Endothelial cell of umbilical vein (primary cell): ENCODE data around the gene ST6GALNAC6. TPM values are rescaled to one million over a fixed set of nuclear protein-coding genes. Genes with fewer than 3 reads are reported as not detected.

ENCODE experiments used
- BruUV-seq: library from RNA; stranded (reverse); fragments of 400-500 nt; replicated peaks from 2 replicates; lab custom pipeline; 2021; lab: Mats Ljungman, UMichigan
- CTCF ChIA-PET: fragments of 300-600, 350-600 bp; sonication (Branson Sonifier 250); formaldehyde crosslinking; loops from one replicate; lab custom pipeline; 2021; ENCODE audit warnings: antibody characterized with exemption, inconsistent platforms; lab: Charles Lee
- POLR2A ChIA-PET: fragments of 300-600, 350-600 bp; sonication (Branson Sonifier 250); formaldehyde crosslinking; loops from one replicate; lab custom pipeline; 2021; ENCODE audit warnings: antibody characterized with exemption, inconsistent platforms; lab: Charles Lee
- DNase-seq: peaks from one replicate; pipeline ENCODE4 v3.0.0-alpha.2; 2011; ENCODE audit warnings: low read depth, low spot score
- FAIRE-seq: peaks from 2 replicates; lab custom pipeline; 2011; peaks lifted over from hg19 to GRCh38; lab: Jason Lieb, UNC
- H2AFZ ChIP-seq: 2 replicates; pipeline ENCODE4 v1.6.0; 2012; ENCODE audit warnings: low read depth, low read length, control low read depth, inconsistent platforms
- H3K27ac ChIP-seq: 2 replicates; pipeline ENCODE4 v1.5.1; 2011; ENCODE audit warnings: low read depth, mild to moderate bottlenecking, control low read depth, low read length, moderate library complexity; ENCODE audit not compliant: insufficient read depth
- H3K27me3 ChIP-seq, 2 experiments: 2 replicates each; pipeline versions ENCODE4 v1.6.0 to v1.6.1; 2011; ENCODE audit warnings: low read length in 2 of 2, mixed read lengths in 1 of 2; ENCODE audit not compliant: control insufficient read depth in 2 of 2, insufficient read depth in 2 of 2
- H3K36me3 ChIP-seq, 2 experiments: 2 replicates in 1 of 2; 3 replicates in 1 of 2; pipeline ENCODE4 v1.5.1; 2011; ENCODE audit warnings: low read length in 2 of 2, mild to moderate bottlenecking in 1 of 2, moderate library complexity in 1 of 2; ENCODE audit not compliant: control insufficient read depth in 2 of 2, insufficient read depth in 2 of 2; ENCODE audit errors: extremely low read depth in 1 of 2
- H3K4me1 ChIP-seq: 3 replicates; pipeline ENCODE4 v1.5.1; 2011; ENCODE audit warnings: mild to moderate bottlenecking, low read length; ENCODE audit not compliant: control insufficient read depth, insufficient read depth; ENCODE audit errors: extremely low read depth
- H3K4me2 ChIP-seq: 2 replicates; pipeline ENCODE4 v1.6.1; 2011; ENCODE audit warnings: low read length, control low read depth, mixed read lengths; ENCODE audit not compliant: insufficient read depth
- H3K4me3 ChIP-seq, 3 experiments: fragments of 200-600 bp in 1 of 3; sonication (generic), shearing (Covaris generic) in 1 of 3; replicated peaks in 1 of 3; 2 replicates each; pipeline ENCODE4 v1.5.1; 2011 to 2016; ENCODE audit warnings: control low read depth in 3 of 3, low read length in 3 of 3, mild to moderate bottlenecking in 2 of 3, inconsistent platforms in 1 of 3, low read depth in 1 of 3, moderate library complexity in 1 of 3; ENCODE audit not compliant: insufficient read depth in 1 of 3
- H3K79me2 ChIP-seq: 2 replicates; pipeline ENCODE4 v1.6.0; 2012; ENCODE audit warnings: low read length, inconsistent platforms; ENCODE audit not compliant: control insufficient read depth, insufficient read depth
- H3K9ac ChIP-seq: replicated peaks from 2 replicates; pipeline ENCODE3; 2011; ENCODE audit warnings: low read length, control low read depth; ENCODE audit not compliant: insufficient read depth; ENCODE audit errors: extremely low read depth
- H3K9me1 ChIP-seq: replicated peaks from 3 replicates; pipeline ENCODE4 v1.6.0; 2011; ENCODE audit warnings: mild to moderate bottlenecking, low read length; ENCODE audit not compliant: control insufficient read depth, insufficient read depth; ENCODE audit errors: extremely low read depth
- H3K9me3 ChIP-seq: replicated peaks from 2 replicates; pipeline ENCODE4 v1.5.1; 2012; ENCODE audit warnings: low read length, inconsistent platforms; ENCODE audit not compliant: control insufficient read depth, insufficient read depth
- H4K20me1 ChIP-seq: replicated peaks from 2 replicates; pipeline ENCODE3; 2011; ENCODE audit warnings: mild to moderate bottlenecking, low read length; ENCODE audit not compliant: control insufficient read depth, insufficient read depth; ENCODE audit errors: extremely low read depth
- CTCF ChIP-seq, 2 donors: IDR thresholded peaks; 1 replicate in 1 of 2; 2 replicates in 1 of 2; pipeline ENCODE4 v1.5.1; 2011; ENCODE audit warnings: low read length in 2 of 2, mild to moderate bottlenecking in 2 of 2, moderate library complexity in 2 of 2, control low read depth in 1 of 2, inconsistent platforms in 1 of 2, low read depth in 1 of 2; ENCODE audit not compliant: insufficient read depth in 1 of 2; ENCODE audit errors: extremely low read depth in 1 of 2
- EZH2 ChIP-seq: IDR thresholded peaks from 2 replicates; pipeline ENCODE4 v1.6.1; 2012; ENCODE audit warnings: borderline replicate concordance, low read depth, mild to moderate bottlenecking, moderate library complexity, low read length, inconsistent platforms; ENCODE audit not compliant: severe bottlenecking
- FOS ChIP-seq: IDR thresholded peaks from 2 replicates; pipeline ENCODE4 v1.6.1; 2011; ENCODE audit warnings: mild to moderate bottlenecking, low read length, moderate library complexity, borderline replicate concordance; ENCODE audit not compliant: insufficient read depth
- GATA2 ChIP-seq: IDR thresholded peaks from 2 replicates; pipeline ENCODE4 v1.7.0; 2011; ENCODE audit warnings: low read depth, mild to moderate bottlenecking, moderate library complexity, mixed read lengths, low read length; ENCODE audit not compliant: insufficient read length, insufficient read depth
- JUN ChIP-seq: IDR thresholded peaks from 2 replicates; pipeline ENCODE4 v1.6.1; 2011; ENCODE audit warnings: borderline replicate concordance, low read depth; ENCODE audit not compliant: insufficient read length, insufficient read depth
- MAX ChIP-seq: IDR thresholded peaks from 2 replicates; pipeline ENCODE4 v1.6.1; 2011; ENCODE audit not compliant: insufficient read depth, insufficient read length
- MYC ChIP-seq: IDR thresholded peaks from one replicate; pipeline ENCODE4 v1.6.1; 2011; ENCODE audit warnings: mild to moderate bottlenecking, low read depth, low read length
- POLR2A ChIP-seq: IDR thresholded peaks from 2 replicates; pipeline ENCODE4 v1.6.1; 2012; ENCODE audit warnings: low read depth, mild to moderate bottlenecking, control low read depth, low read length
- POLR2AphosphoS5 ChIP-seq: IDR thresholded peaks from 2 replicates; pipeline ENCODE4 v1.6.1; 2012; ENCODE audit warnings: low read depth, mild to moderate bottlenecking, control low read depth, low read length, moderate library complexity; ENCODE audit not compliant: insufficient read depth
- dilution Hi-C: fragments of 300-500 bp; cut with MboI; formaldehyde crosslinking; loops from one replicate; pipeline ENCODE4 v1.15.0; 2019; ENCODE audit warnings: low sequenced_read_pairs; ENCODE audit not compliant: extremely low pct_ligation_motif_present
- intact Hi-C: fragments of 100-400 bp; cut with micrococcal nuclease; formaldehyde crosslinking; loops from one replicate; pipeline ENCODE4 v1.10.0; 2022
- polyA plus RNA-seq, 4 experiments: library from polyadenylated mRNA; depleted of rRNA in 3 of 4; stranded (reverse) in 3 of 4; unstranded in 1 of 4; fragments of >200 nt; gene quantifications; 2 replicates each; pipeline versions ENCODE4 v1.2.1 to v1.2.3, GENCODE V29; 2011 to 2012; ENCODE audit warnings: missing spikeins in 1 of 4
- total RNA-seq: library from RNA; stranded (reverse); gene quantifications from 2 replicates; pipeline ENCODE4 v1.2.3, GENCODE V29; 2021

The ST6GALNAC6 gene
- total and polyA plus RNA-seq, 2 donors (not counting 3 experiments of a cell fraction or from before 2014, with no cell fraction given): 43.0 to 78.9 TPM

GRCh38 chr9:127910613-127911205 lies 11.3 kb upstream of the ST6GALNAC6 start:
- H3K4me3 ChIP-seq: no peak overlapping the region
- FAIRE-seq (peak; percentile 26), DNase-seq (peak; percentile 50)
- TF ChIP-seq CTCF (IDR thresholded peaks at IDR 0.05; ENCODE audit: extremely low read depth in 1 of 2, insufficient read depth in 1 of 2, low read depth in 1 of 2, low read length in 2 of 2): peak in 1 of 2 donors; percentile 19
- no peak for TF ChIP-seq POLR2A
- no peak for TF ChIP-seq MAX
- H3K27me3 ChIP-seq: no peaks in the 10 kb centered on the region
- no TSS peak for BruUV-seq
- ChIA-PET CTCF (interaction anchor here (0.6 to 2.4 kb wide), 8 partner anchors 13 to 176 kb away, joined by 3 to 12 read pairs (median 4); partner anchors contain the start of genes CDK9, ST6GALNAC6 and TOR2A), POLR2A (interaction anchor here (0.6 kb wide), 1 partner anchor 81 kb away, joined by 5 read pairs; no protein-coding TSS in a partner anchor)
- no peaks in the 10 kb centered on the region for H4K20me1 ChIP-seq
- peaks cover 2% of the 10 kb centered on the region for H3K79me2 ChIP-seq
- H3K27ac ChIP-seq: no peak overlapping the region
- no peaks in the 10 kb centered on the region for H3K9me3 ChIP-seq
- no peak overlapping the region for H3K9ac ChIP-seq
- H3K4me2 ChIP-seq: no peak overlapping the region
- dilution Hi-C loops (no loop called here), intact Hi-C loops (loop anchor here (1.0 to 10.0 kb wide), 2 partner anchors 175 to 386 kb away; partner anchors contain the start of gene TOR2A)
- H3K36me3 ChIP-seq: peaks cover 0 to 24% of the 10 kb centered on the region in 2 experiments
- H2AFZ ChIP-seq: no peak overlapping the region
- peaks cover 21% of the 10 kb centered on the region for H3K4me1 ChIP-seq
- H3K9me1 ChIP-seq: no peaks in the 10 kb centered on the region

- no peak for FAIRE-seq
- Histone ChIP-seq H3K27ac (no peak overlapping the region), H3K9ac (no peak overlapping the region), H3K36me3 (peaks cover 0 to 24% of the 10 kb centered on the region in 2 experiments), H3K9me1 (no peaks in the 10 kb centered on the region), H3K4me3 (no peak overlapping the region), H4K20me1 (no peaks in the 10 kb centered on the region), H3K79me2 (no peaks in the 10 kb centered on the region), H3K9me3 (no peaks in the 10 kb centered on the region), H3K4me1 (peaks cover 22% of the 10 kb centered on the region), H3K27me3 (no peaks in the 10 kb centered on the region), H2AFZ (no peak overlapping the region), H3K4me2 (no peak overlapping the region)
- POLR2A ChIA-PET: interaction anchor here (0.6 kb wide), 1 partner anchor 80 kb away, joined by 5 read pairs; no protein-coding TSS in a partner anchor
- no TSS peak for BruUV-seq
- dilution Hi-C loops: no loop called here
- no peak for TF ChIP-seq EZH2
- TF ChIP-seq CTCF (IDR thresholded peaks at IDR 0.05; ENCODE audit: extremely low read depth in 1 of 2, insufficient read depth in 1 of 2, low read depth in 1 of 2, low read length in 2 of 2): no peak
- no peak for TF ChIP-seq GATA2
- TF ChIP-seq POLR2A: no peak
- TF ChIP-seq FOS: no peak
- TF ChIP-seq JUN: no peak
- no peak for TF ChIP-seq POLR2AphosphoS5
- no peak for TF ChIP-seq MYC
- TF ChIP-seq MAX: no peak
- no peak for DNase-seq
- CTCF ChIA-PET: interaction anchor here (1.2 to 2.4 kb wide), 3 partner anchors 12 to 175 kb away, joined by 3 to 12 read pairs (median 9); partner anchors contain the start of genes ST6GALNAC6 and TOR2A
- intact Hi-C loops: loop anchor here (1.0 to 10.0 kb wide), 2 partner anchors 175 to 385 kb away; partner anchors contain the start of gene TOR2A
Observed at GRCh38 chr9:127909839-127910273, 10.5 kb upstream of the ST6GALNAC6 start.
